DND-41 (cell line): Measurements from ENCODE around the gene PRDM2.

Experiments
- ATAC-seq: fragments of 200-7000 bp; cut with Tn5 transposase; 3 replicates; pipeline ENCODE4 v1.9.1; 2021; ENCODE audit warnings: low read depth; ENCODE audit not compliant: insufficient read depth
- DNase-seq: peaks from one replicate; pipeline ENCODE4 v3.0.0-alpha.2; 2020
- H2AFZ ChIP-seq: 2 replicates; pipeline ENCODE4 v1.6.0; 2012; ENCODE audit warnings: low read depth, low read length
- H3K27ac ChIP-seq: 2 replicates; pipeline ENCODE4 v1.5.1; 2012; ENCODE audit warnings: low read length, inconsistent platforms
- H3K27me3 ChIP-seq: fragments of 200-600 bp; sonication (generic); 2 replicates; pipeline ENCODE4 v1.6.0; 2012; ENCODE audit warnings: low read length, mild to moderate bottlenecking, inconsistent platforms; ENCODE audit not compliant: insufficient read depth, poor library complexity
- H3K36me3 ChIP-seq: 2 replicates; pipeline ENCODE4 v1.5.1; 2012; ENCODE audit warnings: low read length, inconsistent platforms; ENCODE audit not compliant: insufficient read depth
- H3K4me1 ChIP-seq: 2 replicates; pipeline ENCODE4 v1.5.1; 2012; ENCODE audit warnings: mild to moderate bottlenecking, low read length; ENCODE audit not compliant: insufficient read depth
- H3K4me2 ChIP-seq: 2 replicates; pipeline ENCODE4 v1.6.0; 2012; ENCODE audit warnings: mild to moderate bottlenecking, moderate library complexity, low read length, inconsistent platforms; ENCODE audit not compliant: insufficient read depth
- H3K4me3 ChIP-seq, 2 experiments: fragments of 200-600 bp in 1 of 2; shearing (Covaris generic) in 1 of 2; 2 replicates each; pipeline ENCODE4 v1.5.1; 2012 to 2016; ENCODE audit warnings: inconsistent platforms in 2 of 2, low read length in 2 of 2, mild to moderate bottlenecking in 2 of 2, low read depth in 1 of 2, moderate library complexity in 1 of 2
- H3K79me2 ChIP-seq: 2 replicates; pipeline ENCODE4 v1.6.0; 2012; ENCODE audit warnings: low read length, inconsistent platforms; ENCODE audit not compliant: insufficient read depth
- H3K9ac ChIP-seq: 2 replicates; pipeline ENCODE4 v1.6.0; 2012; ENCODE audit warnings: low read depth, mild to moderate bottlenecking, inconsistent platforms, low read length, moderate library complexity
- H3K9me3 ChIP-seq: 2 replicates; pipeline ENCODE4 v1.5.1; 2012; ENCODE audit warnings: low read length, moderate library complexity, mild to moderate bottlenecking, inconsistent platforms; ENCODE audit not compliant: insufficient read depth, severe bottlenecking
- H4K20me1 ChIP-seq: 2 replicates; pipeline ENCODE4 v1.6.0; 2012; ENCODE audit warnings: low read length; ENCODE audit not compliant: insufficient read depth
- CTCF ChIP-seq: IDR thresholded peaks from 2 replicates; pipeline ENCODE4 v1.5.1; 2012; ENCODE audit warnings: borderline replicate concordance, low read length, moderate library complexity, mild to moderate bottlenecking; ENCODE audit not compliant: poor library complexity, severe bottlenecking; ENCODE audit errors: extremely low read depth
- EZH2 ChIP-seq: IDR thresholded peaks from 3 replicates; pipeline ENCODE4 v1.6.1; 2012; ENCODE audit warnings: borderline replicate concordance, low read depth, mild to moderate bottlenecking, moderate library complexity, low read length, inconsistent platforms; ENCODE audit not compliant: severe bottlenecking

PRDM2 gene

GRCh38 chr1:13823126-13823880, 123.3 kb downstream of the PRDM2 start:
- peaks cover 19% of the 10 kb centered on the region; the same call in 1 of the 2 replicates for H3K36me3 ChIP-seq
- no peaks in the 10 kb centered on the region for H3K4me1 ChIP-seq
- no peak overlapping the region for H3K9ac ChIP-seq
- H3K4me3 ChIP-seq, result no peak overlapping the region
- no peaks in the 10 kb centered on the region; the same call in none of the 2 replicates for H4K20me1 ChIP-seq
- H3K27me3 ChIP-seq, result no peaks in the 10 kb centered on the region
- ATAC-seq, result no peak
- H3K9me3 ChIP-seq, result no peaks in the 10 kb centered on the region
- no peak for TF ChIP-seq EZH2
- DNase-seq, result no peak
- no peak overlapping the region for H3K27ac ChIP-seq
- H3K4me2 ChIP-seq, result no peak overlapping the region
- no peaks in the 10 kb centered on the region for H3K79me2 ChIP-seq
- no peak overlapping the region for H2AFZ ChIP-seq

- no peak overlapping the region for H2AFZ ChIP-seq
- TF ChIP-seq EZH2 (no peak), CTCF (no peak)
- DNase-seq (no peak), ATAC-seq (no peak)
- no peaks in the 10 kb centered on the region for H3K79me2 ChIP-seq
- no peak overlapping the region for H3K27ac ChIP-seq
- no peaks in the 10 kb centered on the region for H3K9me3 ChIP-seq
- peaks cover 19% of the 10 kb centered on the region; the same call in 1 of the 2 replicates for H3K36me3 ChIP-seq
- H3K4me2 ChIP-seq, result no peak overlapping the region
- H3K27me3 ChIP-seq, result no peaks in the 10 kb centered on the region
- H3K4me3 ChIP-seq, result no peak overlapping the region
- H4K20me1 ChIP-seq, result peaks cover 4% of the 10 kb centered on the region
- H3K9ac ChIP-seq, result no peak overlapping the region
- H3K4me1 ChIP-seq, result no peaks in the 10 kb centered on the region
These were observed 123.9 kb downstream of the PRDM2 start for GRCh38 chr1:13823936-13824335.

GRCh38 chr1:13824626-13825025, 124.6 kb downstream of the PRDM2 start:
- H3K4me2 ChIP-seq, result no peak overlapping the region
- no peak for TF ChIP-seq CTCF
- TF ChIP-seq EZH2, result no peak
- no peaks in the 10 kb centered on the region for H3K9me3 ChIP-seq
- H3K4me1 ChIP-seq, result no peaks in the 10 kb centered on the region
- H3K79me2 ChIP-seq, result no peaks in the 10 kb centered on the region
- H3K4me3 ChIP-seq, result no peak overlapping the region
- H2AFZ ChIP-seq, result no peak overlapping the region
- no peaks in the 10 kb centered on the region for H3K27me3 ChIP-seq
- DNase-seq, result no peak
- ATAC-seq, result no peak
- H4K20me1 ChIP-seq, result peaks cover 4% of the 10 kb centered on the region
- no peak overlapping the region for H3K9ac ChIP-seq
- peaks cover 19% of the 10 kb centered on the region; the same call in 1 of the 2 replicates for H3K36me3 ChIP-seq
- no peak overlapping the region for H3K27ac ChIP-seq

- Histone ChIP-seq H3K27ac (no peak overlapping the region), H3K4me3 (no peak overlapping the region), H3K9ac (no peak overlapping the region), H3K36me3 (peaks cover 18% of the 10 kb centered on the region; the same call in 1 of the 2 replicates), H3K4me2 (no peak overlapping the region), H3K9me3 (no peaks in the 10 kb centered on the region), H2AFZ (no peak overlapping the region), H3K27me3 (no peaks in the 10 kb centered on the region), H4K20me1 (peaks cover 4% of the 10 kb centered on the region), H3K4me1 (no peaks in the 10 kb centered on the region), H3K79me2 (no peaks in the 10 kb centered on the region)
- TF ChIP-seq EZH2, result no peak
- TF ChIP-seq CTCF, result peak; percentile 29
- ATAC-seq (no peak), DNase-seq (no peak)
These were observed 125.0 kb downstream of the PRDM2 start for GRCh38 chr1:13825033-13825432.
